Right renal cortex interstitium (tissue), 3 donors: ENCODE data around the gene PAX3. TPM values are rescaled to one million over a fixed set of nuclear protein-coding genes. Genes with fewer than 3 reads are reported as not detected.

Experiments used
- DNase-seq, 3 donors: peaks; one replicate each; pipeline ENCODE4 v3.0.0-alpha.2; 2013; ENCODE audit warnings: low read depth in 3 of 3, low spot score in 2 of 3
- polyA plus RNA-seq, 3 donors: library from polyadenylated mRNA; unstranded; fragments of 120-200 nt; gene quantifications; one replicate each; pipeline ENCODE4 v1.2.1, GENCODE V29; 2013; ENCODE audit not compliant: insufficient read length in 3 of 3

PAX3 gene
- polyA plus RNA-seq, 3 donors: not detected

- no peak for DNase-seq
Observed at GRCh38 chr2:222232839-222233238, 66.0 kb downstream of the PAX3 start.

DNA sequence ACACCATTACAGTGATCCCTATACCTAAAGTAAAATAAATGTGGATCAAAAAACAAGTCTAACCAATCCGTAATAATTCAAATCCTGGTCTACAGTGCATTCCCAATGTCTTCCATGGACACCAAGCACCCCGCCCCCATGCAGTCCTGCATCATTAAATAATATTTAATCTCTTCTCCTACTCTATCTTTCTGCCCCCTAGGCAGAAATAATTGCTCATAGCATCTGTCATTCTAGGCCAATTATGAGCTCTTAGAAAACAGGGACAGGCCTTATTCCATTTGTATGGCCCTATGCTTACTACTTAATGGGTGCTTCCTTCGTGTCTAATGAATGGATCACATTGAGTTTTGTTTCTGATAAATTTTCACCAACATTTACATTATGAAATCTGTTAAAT lies 66.4 kb downstream of the PAX3 start:
- DNase-seq: no peak

- DNase-seq: no peak
Observed at GRCh38 chr2:222228054-222228453, 70.7 kb downstream of the PAX3 start.

- no peak for DNase-seq
Observed at GRCh38 chr2:222218786-222219185, 80.0 kb downstream of the PAX3 start.

DNA sequence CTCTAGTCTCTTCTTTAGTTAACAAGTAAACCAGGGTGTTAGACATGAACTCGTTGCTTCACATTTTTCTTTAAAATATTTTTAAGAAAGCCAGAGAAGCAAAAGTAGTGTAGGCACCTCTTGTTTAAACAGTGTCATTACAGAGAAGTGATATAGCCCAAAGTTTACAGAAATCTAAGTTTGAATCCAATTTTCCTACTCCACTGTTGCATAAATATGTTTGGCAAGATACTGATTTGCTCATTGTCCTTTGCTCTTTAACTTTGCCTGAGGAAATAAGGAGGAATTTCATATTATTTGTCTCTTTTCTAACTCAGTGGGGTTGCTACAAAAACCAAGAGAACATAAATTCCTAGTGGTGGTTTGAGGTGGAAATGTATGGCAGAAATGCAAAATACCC lies 81.1 kb downstream of the PAX3 start:
- DNase-seq: no peak

- DNase-seq: no peak
Observed at GRCh38 chr2:222214885-222215284, 83.9 kb downstream of the PAX3 start.

- DNase-seq: no peak
Observed at GRCh38 chr2:222213049-222213448, 85.7 kb downstream of the PAX3 start.

GRCh38 chr2:222212571-222212970 lies 86.2 kb downstream of the PAX3 start:
- no peak for DNase-seq

DNA sequence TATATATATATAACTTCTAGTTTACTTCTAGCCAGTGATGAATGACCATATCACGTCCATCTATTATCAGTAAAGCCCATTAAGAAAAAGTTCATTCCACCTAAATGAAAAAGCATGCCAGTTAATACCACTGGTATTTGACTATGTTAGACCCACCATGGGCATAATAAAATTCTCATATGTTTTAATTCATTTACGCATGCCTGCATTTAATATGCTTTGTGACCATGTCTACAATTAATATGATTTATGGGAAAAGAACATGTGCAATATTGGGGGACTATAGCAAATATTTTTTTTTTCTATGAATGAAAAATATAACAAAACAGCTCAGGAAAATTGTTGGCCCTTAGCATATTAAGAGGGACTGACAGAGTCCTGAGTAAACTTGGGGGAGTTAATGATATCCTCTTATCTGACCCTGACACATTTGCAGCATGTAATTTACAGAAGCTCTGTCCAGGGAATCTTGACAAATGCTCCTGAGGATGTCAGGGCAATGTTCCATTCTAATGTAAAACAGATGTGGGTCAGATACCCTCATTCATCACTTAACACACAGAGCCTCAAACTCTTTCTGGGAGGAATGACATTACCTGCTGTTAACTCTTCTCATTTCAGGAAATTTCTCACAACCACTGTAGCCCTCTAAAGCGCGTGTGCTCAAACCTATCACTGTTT lies 90.6 kb downstream of the PAX3 start:
- no peak for DNase-seq

- DNase-seq: no peak
Observed at GRCh38 chr2:222205136-222205535, 93.7 kb downstream of the PAX3 start.

- DNase-seq: peak in 1 of 3 donors; percentile 7
Observed at GRCh38 chr2:222203041-222203440, 95.8 kb downstream of the PAX3 start.

GRCh38 chr2:222196159-222196558 lies 102.6 kb downstream of the PAX3 start:
- no peak for DNase-seq

- DNase-seq: no peak
Observed at GRCh38 chr2:222194669-222195068, 104.1 kb downstream of the PAX3 start.

DNA sequence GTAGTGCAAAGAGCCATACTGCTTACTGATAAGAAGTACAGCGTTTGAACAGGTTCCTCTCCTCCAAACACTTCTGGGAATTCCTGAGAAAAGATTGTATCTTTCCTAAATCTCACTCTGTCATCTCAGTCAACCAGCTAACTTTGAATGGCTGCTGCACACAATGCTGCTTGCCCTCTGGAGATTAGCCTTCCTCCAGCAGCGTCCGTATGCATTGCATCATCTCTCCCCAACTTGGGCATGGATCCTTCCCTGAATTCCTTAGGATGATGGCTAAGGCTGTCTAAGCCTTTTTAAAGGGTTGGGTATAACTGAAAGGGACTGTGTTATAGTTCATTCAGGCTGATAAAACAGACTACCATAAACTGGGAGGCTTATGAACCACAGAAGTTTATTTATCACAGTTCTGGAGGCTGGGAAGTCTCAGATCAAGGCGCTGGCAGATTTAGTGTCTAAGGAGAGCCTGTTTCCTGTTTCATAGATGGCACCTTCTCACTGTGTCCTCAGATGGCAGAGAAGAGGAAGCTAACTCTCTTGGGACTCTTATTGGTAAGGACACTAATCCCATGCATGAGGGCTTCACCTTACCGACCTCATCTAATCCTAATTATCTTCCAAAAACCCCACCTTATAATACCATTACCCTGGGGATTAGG lies 105.3 kb downstream of the PAX3 start:
- DNase-seq: no peak

GRCh38 chr2:222180619-222181018 lies 118.2 kb downstream of the PAX3 start:
- no peak for DNase-seq

DNA sequence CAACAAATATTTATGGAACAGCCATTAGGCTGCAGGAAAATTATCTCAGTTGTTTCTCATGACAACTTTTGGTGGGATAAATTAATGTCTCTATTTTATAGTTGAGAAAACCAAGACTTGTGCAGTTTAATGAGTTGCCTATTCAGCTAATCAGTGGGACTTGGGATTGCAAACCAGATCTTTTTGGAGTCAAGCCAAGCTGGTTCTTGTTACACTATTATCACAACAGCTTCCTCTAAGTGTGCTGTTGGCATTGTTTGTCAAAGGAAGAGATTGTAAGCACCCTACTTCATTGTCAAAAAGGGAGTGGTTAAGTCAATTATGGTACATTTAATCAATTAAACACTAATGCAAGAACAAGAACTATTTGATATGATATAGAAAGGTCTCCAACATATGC lies 119.2 kb downstream of the PAX3 start:
- no peak for DNase-seq

- DNase-seq: no peak
Observed at GRCh38 chr2:222178450-222178849, 120.3 kb downstream of the PAX3 start.

DNA sequence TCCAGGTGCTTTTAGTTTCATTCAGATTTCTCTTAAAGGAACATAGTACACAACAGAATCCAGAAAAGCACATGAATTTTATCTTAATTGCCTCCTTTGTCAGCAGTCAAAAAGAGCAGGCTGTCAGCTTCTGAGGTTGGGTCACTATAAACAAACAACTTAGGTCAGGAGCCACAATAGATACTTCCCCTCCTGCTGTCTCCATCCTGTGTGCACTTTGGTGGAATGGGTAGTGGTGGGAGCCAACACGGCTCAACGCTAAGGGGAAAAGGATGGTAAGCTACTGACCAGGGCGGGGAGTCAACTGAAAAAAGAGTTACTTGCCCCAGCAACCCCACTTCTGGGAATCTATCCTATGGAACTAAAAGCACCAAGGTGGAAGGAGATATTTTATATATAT lies 121.9 kb downstream of the PAX3 start:
- DNase-seq: no peak

GRCh38 chr2:222174450-222174849 lies 124.3 kb downstream of the PAX3 start:
- no peak for DNase-seq

GRCh38 chr2:222169346-222169745 lies 129.5 kb downstream of the PAX3 start:
- no peak for DNase-seq

- DNase-seq: no peak
Observed at GRCh38 chr2:222167762-222168161, 131.0 kb downstream of the PAX3 start.

DNA sequence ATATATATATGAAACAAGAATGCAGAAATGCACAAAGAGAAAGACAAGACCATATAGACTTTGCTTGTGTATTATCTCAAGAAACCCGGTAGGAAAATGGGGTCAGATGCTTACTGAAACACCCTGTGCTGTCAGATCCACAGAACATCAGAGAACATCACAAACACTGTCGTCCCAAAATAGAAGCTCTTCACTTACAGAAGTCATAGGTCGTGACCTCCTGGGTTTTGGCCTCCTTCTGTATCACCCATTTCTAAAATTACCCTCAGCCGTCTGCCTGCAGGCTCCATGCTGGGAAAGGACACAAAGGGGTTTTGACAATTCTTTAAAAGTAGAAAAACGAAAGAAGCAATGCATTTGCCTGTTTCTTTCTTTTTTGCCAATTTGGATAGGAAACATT lies 137.9 kb downstream of the PAX3 start:
- no peak for DNase-seq

DNA sequence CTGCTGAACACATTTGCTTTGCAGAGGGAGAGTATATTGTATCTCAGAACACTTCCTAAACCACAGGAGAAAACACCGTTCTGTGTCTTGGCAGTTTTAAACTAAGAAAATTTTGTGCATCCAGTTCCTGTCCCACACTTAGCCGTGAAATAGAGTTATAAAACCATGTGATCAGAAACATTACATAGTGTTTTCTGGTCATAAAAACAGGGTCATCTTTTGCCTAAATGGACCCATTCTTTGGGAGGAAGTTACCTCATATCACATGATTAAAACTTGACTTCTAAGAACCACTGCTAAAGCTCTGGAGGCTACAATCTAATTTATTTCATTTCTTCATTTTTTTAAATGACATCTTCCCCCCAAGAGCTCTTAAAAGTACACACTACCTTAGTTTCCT lies 138.7 kb downstream of the PAX3 start:
- DNase-seq: no peak
